Iris pigment epithelial cell (primary cell): ENCODE measurements around the gene ABHD15.
"Not testable (repeated sequence)": the region's sequence is repeated elsewhere in the genome, so short reads cannot be mapped to it uniquely, and the experiment has no call there.

ENCODE experiments used
- DNase-seq: peaks from one replicate; pipeline ENCODE4 v3.0.0-alpha.2; 2011; ENCODE audit warnings: low read depth

Gene ABHD15

GRCh38 chr17:29571486-29571882, 4.6 kb upstream of the ABHD15 start:
- DNase-seq = no peak

- DNase-seq = no peak
Measured at GRCh38 chr17:29570521-29570920, 3.7 kb upstream of the ABHD15 start.

GRCh38 chr17:29569245-29569950, 2.6 kb upstream of the ABHD15 start:
- DNase-seq = no peak

- DNase-seq = peak; percentile 83
Measured at GRCh38 chr17:29568331-29569244, 1.8 kb upstream of the ABHD15 start, which contains the start of gene TP53I13. Gene TP53I13 (plus strand): TSS chr17:29568701. CDS start chr17:29568759, 58 bp downstream.

GRCh38 chr17:29567554-29568330, 905 bp upstream of the ABHD15 start:
- DNase-seq = peak; percentile 43

- no peak for DNase-seq
Measured at GRCh38 chr17:29567304-29567553, 392 bp upstream of the ABHD15 start.

- DNase-seq = no peak
Measured at GRCh38 chr17:29565643-29566472, 979 bp downstream of the ABHD15 start.

- DNase-seq = no peak
Measured at GRCh38 chr17:29563816-29564215, 3.0 kb downstream of the ABHD15 start.

- DNase-seq = no peak
Measured at GRCh38 chr17:29562615-29563014, 4.2 kb downstream of the ABHD15 start.

GRCh38 chr17:29561554-29562517, 5.0 kb downstream of the ABHD15 start:
- DNase-seq = peak; percentile 17

- DNase-seq = no peak
Measured at GRCh38 chr17:29560316-29560715, 6.5 kb downstream of the ABHD15 start.

- DNase-seq = no peak
Measured at GRCh38 chr17:29559640-29560039, 7.2 kb downstream of the ABHD15 start.

- DNase-seq = not testable (repeated sequence)
Measured at GRCh38 chr17:29558139-29558538, 8.7 kb downstream of the ABHD15 start.

- DNase-seq = no peak
Measured at GRCh38 chr17:29557739-29558116, 9.1 kb downstream of the ABHD15 start.

- DNase-seq = peak; percentile 63
Measured at GRCh38 chr17:29557085-29557738, 9.6 kb downstream of the ABHD15 start.

- DNase-seq = no peak
Measured at GRCh38 chr17:29555840-29556239, 11.0 kb downstream of the ABHD15 start.

- peak; percentile 51 for DNase-seq
Measured at GRCh38 chr17:29549177-29549923, 17.5 kb downstream of the ABHD15 start.

- peak; percentile 25 for DNase-seq
Measured at GRCh38 chr17:29546830-29547229, 20.0 kb downstream of the ABHD15 start.

- DNase-seq = peak; percentile 25
Measured at GRCh38 chr17:29546085-29546484, 20.8 kb downstream of the ABHD15 start.
